ENCODE results near the gene CADM1. TPM values are rescaled to one million over a fixed set of nuclear protein-coding genes. Genes with fewer than 3 reads are reported as not detected.

The CADM1 gene
- total and polyA plus RNA-seq, 4 donors: 13.0 to 40.6 (median 28.9) TPM

GRCh38 chr11:115286614-115287013 is 217.6 kb downstream of the CADM1 start:
- no peaks in the 10 kb centered on the region for H3K36me3 ChIP-seq (ENCODE audit: control insufficient read depth in 4 of 4, insufficient read depth in 3 of 4, low read depth in 1 of 4, low read length in 3 of 4)
- H3K4me3 ChIP-seq (ENCODE audit: low read depth in 1 of 3, low read length in 3 of 3): no peak overlapping the region
- no peak overlapping the region for H3K9ac ChIP-seq (ENCODE audit: low read depth in 1 of 2, low read length in 2 of 2)
- TF ChIP-seq FOXA1 (IDR thresholded peaks at IDR 0.05) (no peak), ATF3 (IDR thresholded peaks at IDR 0.05) (no peak), RXRA (IDR thresholded peaks at IDR 0.05) (no peak), CTCF (IDR thresholded peaks at IDR 0.05; ENCODE audit: low read depth, low read length, missing input control) (no peak), HNF4G (IDR thresholded peaks at IDR 0.05) (no peak), FOXA2 (IDR thresholded peaks at IDR 0.05) (no peak), NR2F2 (IDR thresholded peaks at IDR 0.05) (no peak), TAF1 (conservative IDR thresholded peaks at IDR 0.05) (no peak)
- TF ChIP-seq, protein P1, sequence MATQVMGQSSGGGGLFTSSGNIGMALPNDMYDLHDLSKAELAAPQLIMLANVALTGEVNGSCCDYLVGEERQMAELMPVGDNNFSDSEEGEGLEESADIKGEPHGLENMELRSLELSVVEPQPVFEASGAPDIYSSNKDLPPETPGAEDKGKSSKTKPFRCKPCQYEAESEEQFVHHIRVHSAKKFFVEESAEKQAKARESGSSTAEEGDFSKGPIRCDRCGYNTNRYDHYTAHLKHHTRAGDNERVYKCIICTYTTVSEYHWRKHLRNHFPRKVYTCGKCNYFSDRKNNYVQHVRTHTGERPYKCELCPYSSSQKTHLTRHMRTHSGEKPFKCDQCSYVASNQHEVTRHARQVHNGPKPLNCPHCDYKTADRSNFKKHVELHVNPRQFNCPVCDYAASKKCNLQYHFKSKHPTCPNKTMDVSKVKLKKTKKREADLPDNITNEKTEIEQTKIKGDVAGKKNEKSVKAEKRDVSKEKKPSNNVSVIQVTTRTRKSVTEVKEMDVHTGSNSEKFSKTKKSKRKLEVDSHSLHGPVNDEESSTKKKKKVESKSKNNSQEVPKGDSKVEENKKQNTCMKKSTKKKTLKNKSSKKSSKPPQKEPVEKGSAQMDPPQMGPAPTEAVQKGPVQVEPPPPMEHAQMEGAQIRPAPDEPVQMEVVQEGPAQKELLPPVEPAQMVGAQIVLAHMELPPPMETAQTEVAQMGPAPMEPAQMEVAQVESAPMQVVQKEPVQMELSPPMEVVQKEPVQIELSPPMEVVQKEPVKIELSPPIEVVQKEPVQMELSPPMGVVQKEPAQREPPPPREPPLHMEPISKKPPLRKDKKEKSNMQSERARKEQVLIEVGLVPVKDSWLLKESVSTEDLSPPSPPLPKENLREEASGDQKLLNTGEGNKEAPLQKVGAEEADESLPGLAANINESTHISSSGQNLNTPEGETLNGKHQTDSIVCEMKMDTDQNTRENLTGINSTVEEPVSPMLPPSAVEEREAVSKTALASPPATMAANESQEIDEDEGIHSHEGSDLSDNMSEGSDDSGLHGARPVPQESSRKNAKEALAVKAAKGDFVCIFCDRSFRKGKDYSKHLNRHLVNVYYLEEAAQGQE (IDR thresholded peaks at IDR 0.05): no peak
- TF ChIP-seq, protein P2, sequence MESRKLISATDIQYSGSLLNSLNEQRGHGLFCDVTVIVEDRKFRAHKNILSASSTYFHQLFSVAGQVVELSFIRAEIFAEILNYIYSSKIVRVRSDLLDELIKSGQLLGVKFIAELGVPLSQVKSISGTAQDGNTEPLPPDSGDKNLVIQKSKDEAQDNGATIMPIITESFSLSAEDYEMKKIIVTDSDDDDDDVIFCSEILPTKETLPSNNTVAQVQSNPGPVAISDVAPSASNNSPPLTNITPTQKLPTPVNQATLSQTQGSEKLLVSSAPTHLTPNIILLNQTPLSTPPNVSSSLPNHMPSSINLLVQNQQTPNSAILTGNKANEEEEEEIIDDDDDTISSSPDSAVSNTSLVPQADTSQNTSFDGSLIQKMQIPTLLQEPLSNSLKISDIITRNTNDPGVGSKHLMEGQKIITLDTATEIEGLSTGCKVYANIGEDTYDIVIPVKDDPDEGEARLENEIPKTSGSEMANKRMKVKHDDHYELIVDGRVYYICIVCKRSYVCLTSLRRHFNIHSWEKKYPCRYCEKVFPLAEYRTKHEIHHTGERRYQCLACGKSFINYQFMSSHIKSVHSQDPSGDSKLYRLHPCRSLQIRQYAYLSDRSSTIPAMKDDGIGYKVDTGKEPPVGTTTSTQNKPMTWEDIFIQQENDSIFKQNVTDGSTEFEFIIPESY (IDR thresholded peaks at IDR 0.05): no peak
- 60% methylated on average over 3 of the region's 3 CpGs for WGBS
- H3K27me3 ChIP-seq (ENCODE audit: control insufficient read depth in 4 of 4, insufficient read depth in 4 of 4, low read length in 3 of 4): no peaks in the 10 kb centered on the region
- no peak overlapping the region for H3K27ac ChIP-seq (ENCODE audit: low read depth in 1 of 2, low read length in 2 of 2)
- DNase-seq (ENCODE audit: low spot score): no peak
- H3K9me3 ChIP-seq (ENCODE audit: control insufficient read depth in 4 of 4, low read length in 3 of 4): no peaks in the 10 kb centered on the region
- H3K4me1 ChIP-seq (ENCODE audit: control insufficient read depth in 4 of 4, insufficient read depth in 4 of 4, low read length in 3 of 4): peaks cover 0 to 8% (median 4%) of the 10 kb centered on the region in 4 donors

DNA sequence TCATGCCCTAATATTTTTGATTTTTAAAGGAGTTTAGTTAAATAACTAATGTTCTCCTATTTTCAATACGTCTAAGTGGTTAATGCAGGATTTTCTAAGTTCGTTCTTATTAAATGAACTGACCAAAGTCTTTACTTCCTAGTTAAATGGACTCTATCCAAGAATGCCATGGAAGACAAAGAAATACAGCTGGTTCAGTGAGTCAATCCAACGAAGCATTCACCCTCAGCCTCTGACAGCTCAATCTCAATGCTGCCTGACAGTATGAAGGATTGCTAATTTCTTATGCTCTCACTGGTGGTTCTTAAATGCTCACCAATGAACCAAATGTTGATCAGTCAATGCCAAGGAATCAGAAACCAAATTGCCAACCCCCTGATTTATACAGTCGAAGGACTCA is 219.4 kb downstream of the CADM1 start:
- DNase-seq (ENCODE audit: low spot score): no peak
- Histone ChIP-seq H3K9ac (ENCODE audit: low read depth in 1 of 2, low read length in 2 of 2) (no peak overlapping the region), H3K36me3 (ENCODE audit: control insufficient read depth in 4 of 4, insufficient read depth in 3 of 4, low read depth in 1 of 4, low read length in 3 of 4) (no peaks in the 10 kb centered on the region), H3K4me3 (ENCODE audit: low read depth in 1 of 3, low read length in 3 of 3) (no peak overlapping the region), H3K27ac (ENCODE audit: low read depth in 1 of 2, low read length in 2 of 2) (no peak overlapping the region), H3K27me3 (ENCODE audit: control insufficient read depth in 4 of 4, insufficient read depth in 4 of 4, low read length in 3 of 4) (no peaks in the 10 kb centered on the region), H3K4me1 (ENCODE audit: control insufficient read depth in 4 of 4, insufficient read depth in 4 of 4, low read length in 3 of 4) (peaks cover 0 to 14% (median 4%) of the 10 kb centered on the region in 4 donors), H3K9me3 (ENCODE audit: control insufficient read depth in 4 of 4, low read length in 3 of 4) (no peaks in the 10 kb centered on the region)
- TF ChIP-seq FOXA2 (IDR thresholded peaks at IDR 0.05): no peak
- TF ChIP-seq JUND (IDR thresholded peaks at IDR 0.05): no peak
- TF ChIP-seq CTCF (IDR thresholded peaks at IDR 0.05; ENCODE audit: low read depth, low read length, missing input control): no peak
- no peak for TF ChIP-seq GABPA (IDR thresholded peaks at IDR 0.05 in 1 of 2, conservative IDR thresholded peaks at IDR 0.05 in 1 of 2)
- TF ChIP-seq HNF4G (IDR thresholded peaks at IDR 0.05): no peak
- no peak for TF ChIP-seq NR2F2 (IDR thresholded peaks at IDR 0.05)
- TF ChIP-seq HNF4A (conservative IDR thresholded peaks at IDR 0.05): no peak
- TF ChIP-seq TAF1 (conservative IDR thresholded peaks at IDR 0.05): no peak
- TF ChIP-seq FOXA1 (IDR thresholded peaks at IDR 0.05): no peak
- TF ChIP-seq, protein P2 (IDR thresholded peaks at IDR 0.05): no peak
- TF ChIP-seq, protein P1 (IDR thresholded peaks at IDR 0.05): no peak
- WGBS: 69% methylated on average over 4 of the region's 4 CpGs

Data from liver (tissue), 9 donors.